ENCODE results near the gene INPP5K. TPM values are rescaled to one million over a fixed set of nuclear protein-coding genes. Genes with fewer than 3 reads are reported as not detected.

INPP5K gene
- total RNA-seq, 2 experiments from 2014 or later = 199 to 207 TPM

- H3K27me3 Mint-ChIP-seq = no peaks in the 10 kb centered on the region
- Histone ChIP-seq H3K36me3 (ENCODE audit: insufficient read depth, low read length) (peaks cover 60% of the 10 kb centered on the region), H3K27me3 (ENCODE audit: control insufficient read depth in 1 of 2, insufficient read depth in 2 of 2, low read length in 2 of 2) (no peaks in the 10 kb centered on the region), H3K4me3 (ENCODE audit: low read length) (no peak overlapping the region), H3K4me1 (ENCODE audit: insufficient read depth, low read length) (peaks cover 8% of the 10 kb centered on the region), H3K27ac (ENCODE audit: low read depth in 1 of 2, low read length in 2 of 2) (no peak overlapping the region), H3K9me3 (ENCODE audit: control insufficient read depth in 1 of 2, insufficient read depth in 1 of 2, low read length in 2 of 2) (no peaks in the 10 kb centered on the region)
- H3K27ac Mint-ChIP-seq = no peak overlapping the region
- ATAC-seq (ENCODE audit: poor library complexity) = no peak
- ChIA-PET CTCF (no interaction called here), POLR2A (interaction anchor here (1.7 to 2.6 kb wide), 2 partner anchors 11 to 18 kb away, joined by 4 to 11 read pairs; partner anchors contain the start of gene INPP5K)
- DNase-seq = no peak
- intact Hi-C loops (cut with DNase I, micrococcal nuclease) = no loop called here
- H3K9me3 Mint-ChIP-seq = no peaks in the 10 kb centered on the region
- TF ChIP-seq CTCF (IDR thresholded peaks at IDR 0.05) = no peak
- peaks cover 9% of the 10 kb centered on the region for H3K4me1 Mint-ChIP-seq (ENCODE audit: low read depth)
- H3K4me3 Mint-ChIP-seq = no peak overlapping the region
- peaks cover 55% of the 10 kb centered on the region for H3K36me3 Mint-ChIP-seq (ENCODE audit: low read depth)
Measured at GRCh38 chr17:1505586-1505985, 10.8 kb downstream of the INPP5K start.

GRCh38 chr17:1504866-1505265, 11.5 kb downstream of the INPP5K start:
- Histone ChIP-seq H3K4me3 (ENCODE audit: low read length) (no peak overlapping the region), H3K27ac (ENCODE audit: low read depth in 1 of 2, low read length in 2 of 2) (no peak overlapping the region), H3K9me3 (ENCODE audit: control insufficient read depth in 1 of 2, insufficient read depth in 1 of 2, low read length in 2 of 2) (no peaks in the 10 kb centered on the region), H3K36me3 (ENCODE audit: insufficient read depth, low read length) (peaks cover 56% of the 10 kb centered on the region), H3K27me3 (ENCODE audit: control insufficient read depth in 1 of 2, insufficient read depth in 2 of 2, low read length in 2 of 2) (no peaks in the 10 kb centered on the region), H3K4me1 (ENCODE audit: insufficient read depth, low read length) (peaks cover 8% of the 10 kb centered on the region)
- no peak for ATAC-seq (ENCODE audit: poor library complexity)
- H3K27ac Mint-ChIP-seq = no peak overlapping the region
- intact Hi-C loops (cut with DNase I, micrococcal nuclease) = no loop called here
- CTCF ChIA-PET = no interaction called here
- DNase-seq = no peak
- H3K4me3 Mint-ChIP-seq = no peak overlapping the region
- H3K4me1 Mint-ChIP-seq (ENCODE audit: low read depth) = peaks cover 7% of the 10 kb centered on the region
- POLR2A ChIA-PET = interaction anchor here (1.7 to 2.6 kb wide), 2 partner anchors 12 to 17 kb away, joined by 4 to 11 read pairs; partner anchors contain the start of gene INPP5K
- no peak for TF ChIP-seq CTCF (IDR thresholded peaks at IDR 0.05)
- peaks cover 52% of the 10 kb centered on the region for H3K36me3 Mint-ChIP-seq (ENCODE audit: low read depth)
- no peaks in the 10 kb centered on the region for H3K9me3 Mint-ChIP-seq
- H3K27me3 Mint-ChIP-seq = no peaks in the 10 kb centered on the region

- Mint-ChIP-seq H3K4me1 (ENCODE audit: low read depth) (no peaks in the 10 kb centered on the region), H3K27ac (no peak overlapping the region), H3K36me3 (ENCODE audit: low read depth) (peaks cover 55% of the 10 kb centered on the region), H3K4me3 (no peak overlapping the region), H3K9me3 (no peaks in the 10 kb centered on the region), H3K27me3 (no peaks in the 10 kb centered on the region)
- no peaks in the 10 kb centered on the region for H3K27me3 ChIP-seq (ENCODE audit: control insufficient read depth in 1 of 2, insufficient read depth in 2 of 2, low read length in 2 of 2)
- intact Hi-C loops (cut with DNase I, micrococcal nuclease) = no loop called here
- no peak overlapping the region for H3K27ac ChIP-seq (ENCODE audit: low read depth in 1 of 2, low read length in 2 of 2)
- ATAC-seq (ENCODE audit: poor library complexity) (no peak), DNase-seq (no peak)
- POLR2A ChIA-PET = interaction anchor here (2.6 kb wide), 1 partner anchor 13 kb away, joined by 11 read pairs; the partner anchor contains the start of gene INPP5K
- TF ChIP-seq CTCF (IDR thresholded peaks at IDR 0.05) = no peak
- CTCF ChIA-PET = no interaction called here
- no peaks in the 10 kb centered on the region for H3K9me3 ChIP-seq (ENCODE audit: control insufficient read depth in 1 of 2, insufficient read depth in 1 of 2, low read length in 2 of 2)
- no peaks in the 10 kb centered on the region for H3K4me1 ChIP-seq (ENCODE audit: insufficient read depth, low read length)
- peaks cover 51% of the 10 kb centered on the region for H3K36me3 ChIP-seq (ENCODE audit: insufficient read depth, low read length)
- H3K4me3 ChIP-seq (ENCODE audit: low read length) = no peak overlapping the region
Measured at GRCh38 chr17:1503699-1504098, 12.7 kb downstream of the INPP5K start.

Measured in CD4-positive, alpha-beta T cell (primary cell).